K562 treated with DMSO at 1 percent for 48 hours (cell line): Measurements from ENCODE around the gene FKBP11. TPM values are rescaled to one million over a fixed set of nuclear protein-coding genes. Genes with fewer than 3 reads are reported as not detected.

Source experiments
- total RNA-seq: library from RNA; unstranded; fragments of 300-600 nt; gene quantifications from 2 replicates; pipeline ENCODE4 v1.2.3, GENCODE V29; 2022; ENCODE audit warnings: low replicate concordance; ENCODE audit errors: extremely low read depth

Gene FKBP11
- not detected in 2 replicates for total RNA-seq

GRCh38 chr12:48925304-48926011, at the start of gene FKBP11:
TSS of gene FKBP11 (minus strand) at chr12:48925492. CDS start at chr12:48925428, 64 bp downstream.

GRCh38 chr12:48957141-48958048, 32.1 kb upstream of the FKBP11 start, which contains the start of gene ARF3:
TSS of gene ARF3 (minus strand) at chr12:48957487. CDS start at chr12:48941095, 16,392 bp downstream.

Other genes starting within 250 kb of the FKBP11 start
- gene KANSL2, start 243.3 kb downstream of the FKBP11 start, total RNA-seq: not detected in 2 replicates
- gene CCNT1, start 208.8 kb downstream of the FKBP11 start, total RNA-seq: not detected in 2 replicates
- not detected in 2 replicates for gene ADCY6, start 136.4 kb downstream of the FKBP11 start, total RNA-seq
- gene CACNB3, start 107.0 kb downstream of the FKBP11 start, total RNA-seq: not detected in 2 replicates
- gene DDX23, start 73.3 kb downstream of the FKBP11 start, total RNA-seq: not detected in 2 replicates
- gene RND1, start 59.6 kb downstream of the FKBP11 start, total RNA-seq: not detected in 2 replicates
- 226 TPM in 1 of 2 replicates, not detected in the other for gene ARF3, start 32.0 kb upstream of the FKBP11 start, total RNA-seq
- gene WNT10B, start 46.2 kb upstream of the FKBP11 start, total RNA-seq: not detected in 2 replicates
- gene WNT1, start 52.8 kb upstream of the FKBP11 start, total RNA-seq: not detected in 2 replicates
- gene DDN, start 73.9 kb upstream of the FKBP11 start, total RNA-seq: not detected in 2 replicates
- gene PRKAG1, start 93.3 kb upstream of the FKBP11 start, total RNA-seq: not detected in 2 replicates
- not detected in 2 replicates for gene KMT2D, start 135.3 kb upstream of the FKBP11 start, total RNA-seq
- not detected in 2 replicates for gene RHEBL1, start 144.5 kb upstream of the FKBP11 start, total RNA-seq
- not detected in 2 replicates for gene DHH, start 169.3 kb upstream of the FKBP11 start, total RNA-seq
- not detected in 2 replicates for gene LMBR1L, start 185.4 kb upstream of the FKBP11 start, total RNA-seq
- gene TUBA1B, start 205.9 kb upstream of the FKBP11 start, total RNA-seq: 2,062 and 2,220 TPM in 2 replicates